Vagina (tissue), 2 donors: Measurements from ENCODE around the gene RNF215. TPM values are rescaled to one million over a fixed set of nuclear protein-coding genes. Genes with fewer than 3 reads are reported as not detected.

Experiments used
- DNase-seq, 2 donors: peaks; one replicate each; pipeline ENCODE4 v3.0.0-alpha.2; 2017; ENCODE audit errors: extremely low spot score in 2 of 2
- H3K27ac ChIP-seq: fragments of 200-600 bp; sonication (generic); one replicate; pipeline ENCODE4 v1.5.1; 2019
- H3K27me3 ChIP-seq: fragments of 200-600 bp; sonication (generic); one replicate; pipeline ENCODE4 v1.5.1; 2019
- H3K36me3 ChIP-seq, 2 donors: fragments of 200-600 bp; sonication (generic); one replicate each; pipeline ENCODE4 v1.5.1; 2017 to 2019
- H3K4me1 ChIP-seq: fragments of 200-600 bp; sonication (generic); one replicate; pipeline ENCODE4 v1.5.1; 2019
- H3K4me3 ChIP-seq, 2 donors: fragments of 200-600 bp; sonication (generic); 1 replicate in 1 of 2; 2 replicates in 1 of 2; pipeline ENCODE4 v1.5.1; 2016 to 2019
- H3K9me3 ChIP-seq: fragments of 200-600 bp; sonication (generic); one replicate; pipeline ENCODE4 v1.5.1; 2019
- CTCF ChIP-seq, 3 experiments: fragments of 450-650 bp in 2 of 3; fragments of 200-600 bp in 1 of 3; sonication (generic) in 1 of 3; IDR thresholded peaks; one replicate each; pipeline ENCODE4 v1.5.1; 2017 to 2019; ENCODE audit warnings: antibody characterized with exemption in 3 of 3, mild to moderate bottlenecking in 2 of 3, moderate library complexity in 2 of 3
- POLR2A ChIP-seq, 2 donors: fragments of 450-650 bp; IDR thresholded peaks; one replicate each; pipeline ENCODE4 v1.6.1; 2017; ENCODE audit warnings: antibody characterized with exemption in 2 of 2, mild to moderate bottlenecking in 2 of 2, moderate library complexity in 2 of 2
- POLR2AphosphoS5 ChIP-seq, 2 donors: sonication (generic); formaldehyde crosslinking; IDR thresholded peaks; one replicate each; pipeline ENCODE4 v1.9.0; 2017; ENCODE audit warnings: antibody characterized with exemption in 2 of 2, mild to moderate bottlenecking in 2 of 2, low read depth in 1 of 2; ENCODE audit not compliant: insufficient read depth in 1 of 2
- intact Hi-C: fragments of 100-400 bp; cut with DNase I; formaldehyde crosslinking; loops from one replicate; pipeline ENCODE4 v1.15.1; 2023
- total RNA-seq: library from RNA; depleted of rRNA; stranded (reverse); fragments of >200 nt; gene quantifications from one replicate; pipeline ENCODE4 v1.2.3, GENCODE V29; 2016

Gene RNF215
- total RNA-seq, 1 donor from 2014 or later, result 17.4 TPM

GRCh38 chr22:30424534-30425326, 37.5 kb upstream of the RNF215 start:
- Histone ChIP-seq H3K9me3 (no peaks in the 10 kb centered on the region), H3K36me3 (peaks cover 0 to 9% of the 10 kb centered on the region in 2 donors), H3K4me1 (peaks cover 42% of the 10 kb centered on the region), H3K27ac (peak overlapping the region; percentile 94), H3K4me3 (peak overlapping the region; percentile 56 to 76), H3K27me3 (no peaks in the 10 kb centered on the region)
- intact Hi-C loops, result no loop called here
- TF ChIP-seq POLR2A (IDR thresholded peaks at IDR 0.05) (no peak), POLR2AphosphoS5 (IDR thresholded peaks at IDR 0.05; ENCODE audit: insufficient read depth in 1 of 2, low read depth in 1 of 2) (no peak), CTCF (IDR thresholded peaks at IDR 0.05) (no peak)
- DNase-seq, result no peak

GRCh38 chr22:30423959-30424533, 36.8 kb upstream of the RNF215 start:
- peaks cover 0 to 13% of the 10 kb centered on the region in 2 donors for H3K36me3 ChIP-seq
- no peaks in the 10 kb centered on the region for H3K9me3 ChIP-seq
- DNase-seq, result peak; percentile 98 to 100
- no peaks in the 10 kb centered on the region for H3K27me3 ChIP-seq
- intact Hi-C loops, result no loop called here
- TF ChIP-seq POLR2AphosphoS5 (IDR thresholded peaks at IDR 0.05; ENCODE audit: insufficient read depth in 1 of 2, low read depth in 1 of 2) (peak; percentile 95 to 96), POLR2A (IDR thresholded peaks at IDR 0.05) (no peak)
- peaks cover 42% of the 10 kb centered on the region for H3K4me1 ChIP-seq
- H3K27ac ChIP-seq, result peak overlapping the region; percentile 94
- H3K4me3 ChIP-seq, result peak overlapping the region; percentile 56 to 76

- intact Hi-C loops, result no loop called here
These were observed 36.2 kb upstream of the RNF215 start for GRCh38 chr22:30423301-30423958.

GRCh38 chr22:30422481-30423300, 35.5 kb upstream of the RNF215 start:
- Histone ChIP-seq H3K36me3 (peaks cover 0 to 27% of the 10 kb centered on the region in 2 donors), H3K9me3 (no peaks in the 10 kb centered on the region), H3K4me1 (peaks cover 42% of the 10 kb centered on the region), H3K27ac (peak overlapping the region; percentile 94), H3K27me3 (no peaks in the 10 kb centered on the region), H3K4me3 (peak overlapping the region; percentile 56 to 76)
- TF ChIP-seq POLR2A (IDR thresholded peaks at IDR 0.05), result peak in 1 of 2 donors; percentile 16
- no peak for TF ChIP-seq POLR2AphosphoS5 (IDR thresholded peaks at IDR 0.05; ENCODE audit: insufficient read depth in 1 of 2, low read depth in 1 of 2)
- DNase-seq, result peak in 1 of 2 donors; percentile 96
- intact Hi-C loops, result no loop called here

More at GRCh38 chr22:30423301-30423958, 36.2 kb upstream of the RNF215 start:
- Histone ChIP-seq H3K27me3 (no peaks in the 10 kb centered on the region), H3K9me3 (no peaks in the 10 kb centered on the region), H3K4me1 (peaks cover 42% of the 10 kb centered on the region), H3K36me3 (peaks cover 0 to 20% of the 10 kb centered on the region in 2 donors), H3K27ac (peak overlapping the region; percentile 94), H3K4me3 (peak overlapping the region; percentile 56 to 76)
- TF ChIP-seq CTCF (IDR thresholded peaks at IDR 0.05) (peak in 1 of 3 experiments; percentile 19), POLR2A (IDR thresholded peaks at IDR 0.05) (peak in 1 of 2 donors; percentile 89), POLR2AphosphoS5 (IDR thresholded peaks at IDR 0.05; ENCODE audit: insufficient read depth in 1 of 2, low read depth in 1 of 2) (peak in 1 of 2 donors; percentile 99)
- DNase-seq, result peak in 1 of 2 donors; percentile 93

GRCh38 chr22:30421695-30422480, 34.7 kb upstream of the RNF215 start:
- TF ChIP-seq POLR2AphosphoS5 (IDR thresholded peaks at IDR 0.05; ENCODE audit: insufficient read depth in 1 of 2, low read depth in 1 of 2) (no peak), POLR2A (IDR thresholded peaks at IDR 0.05) (no peak), CTCF (IDR thresholded peaks at IDR 0.05) (no peak)
- peaks cover 42% of the 10 kb centered on the region for H3K4me1 ChIP-seq
- intact Hi-C loops, result no loop called here

More at GRCh38 chr22:30421695-30422480, 34.7 kb upstream of the RNF215 start:
- Histone ChIP-seq H3K27me3 (no peaks in the 10 kb centered on the region), H3K27ac (peak overlapping the region; percentile 94), H3K9me3 (no peaks in the 10 kb centered on the region), H3K4me3 (peak overlapping the region in 1 of 2 donors; percentile 56), H3K36me3 (peaks cover 0 to 34% of the 10 kb centered on the region in 2 donors)
- no peak for DNase-seq
